Endometrial microvascular endothelial cells (primary cell): ENCODE data around the gene PALM. TPM values are rescaled to one million over a fixed set of nuclear protein-coding genes. Genes with fewer than 3 reads are reported as not detected.
"Not testable (repeated sequence)": the region's sequence is repeated elsewhere in the genome, so short reads cannot be mapped to it uniquely, and the experiment has no call there.

ENCODE experiments used
- in situ Hi-C: cut with HindIII; loops from 2 replicates; pipeline ENCODE4 v1.10.0; 2017; ENCODE audit warnings: low sequenced_read_pairs, low pct_unique_long_range_greater_than_20kb; ENCODE audit errors: inconsistent ontology term
- total RNA-seq: library from RNA; depleted of rRNA; stranded (reverse); fragments of >200 nt; gene quantifications from one replicate; pipeline ENCODE4 v1.2.3, GENCODE V29; 2015; ENCODE audit errors: inconsistent ontology term

Gene PALM
- total RNA-seq, 1 donor from 2014 or later, result not detected

DNA sequence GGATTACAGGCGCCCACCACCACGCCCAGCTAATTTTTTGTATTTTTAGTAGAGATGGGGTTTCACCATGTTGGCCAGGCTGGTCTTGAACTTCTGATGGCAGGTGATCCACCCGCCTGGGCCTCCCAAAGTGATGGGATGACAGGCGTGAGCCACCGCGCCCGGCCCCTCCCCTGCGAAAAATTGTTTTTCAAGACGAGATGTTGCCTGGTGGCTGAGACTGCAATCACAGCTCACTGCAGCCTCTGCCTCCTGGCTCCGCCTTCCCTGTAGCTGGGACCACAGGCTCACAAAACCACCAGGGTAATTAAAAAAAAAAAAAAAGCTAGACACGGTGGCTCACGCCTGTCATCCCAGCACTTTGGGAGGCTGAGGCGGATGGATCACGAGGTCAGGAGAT is 8.8 kb upstream of the PALM start:
- in situ Hi-C loops, result not testable (repeated sequence)

- in situ Hi-C loops, result not testable (repeated sequence)
Measured at GRCh38 chr19:702847-703246, 5.9 kb upstream of the PALM start.

DNA sequence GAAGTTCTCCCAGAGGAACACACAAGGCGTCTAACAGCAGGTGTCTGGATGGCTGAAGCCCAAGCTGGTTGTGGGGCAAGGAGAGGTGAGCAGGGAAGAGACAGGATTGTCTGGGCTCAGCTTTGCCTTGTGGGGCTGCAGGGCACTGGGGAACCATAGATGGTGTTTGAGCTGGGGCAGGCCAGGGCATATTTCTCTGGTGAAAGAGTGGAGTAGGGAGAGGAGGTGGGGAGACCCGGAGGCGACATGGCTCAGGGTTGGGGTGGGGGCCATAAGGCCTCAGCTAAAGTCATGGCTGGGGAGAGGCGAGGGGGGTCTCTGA is 5.4 kb upstream of the PALM start:
- in situ Hi-C loops, result no loop called here

GRCh38 chr19:703651-704446 is 4.9 kb upstream of the PALM start:
- in situ Hi-C loops, result no loop called here

GRCh38 chr19:704447-704741 is 4.3 kb upstream of the PALM start:
- in situ Hi-C loops, result no loop called here

- in situ Hi-C loops, result no loop called here
Measured at GRCh38 chr19:709196-709964, 645 bp downstream of the PALM start.

DNA sequence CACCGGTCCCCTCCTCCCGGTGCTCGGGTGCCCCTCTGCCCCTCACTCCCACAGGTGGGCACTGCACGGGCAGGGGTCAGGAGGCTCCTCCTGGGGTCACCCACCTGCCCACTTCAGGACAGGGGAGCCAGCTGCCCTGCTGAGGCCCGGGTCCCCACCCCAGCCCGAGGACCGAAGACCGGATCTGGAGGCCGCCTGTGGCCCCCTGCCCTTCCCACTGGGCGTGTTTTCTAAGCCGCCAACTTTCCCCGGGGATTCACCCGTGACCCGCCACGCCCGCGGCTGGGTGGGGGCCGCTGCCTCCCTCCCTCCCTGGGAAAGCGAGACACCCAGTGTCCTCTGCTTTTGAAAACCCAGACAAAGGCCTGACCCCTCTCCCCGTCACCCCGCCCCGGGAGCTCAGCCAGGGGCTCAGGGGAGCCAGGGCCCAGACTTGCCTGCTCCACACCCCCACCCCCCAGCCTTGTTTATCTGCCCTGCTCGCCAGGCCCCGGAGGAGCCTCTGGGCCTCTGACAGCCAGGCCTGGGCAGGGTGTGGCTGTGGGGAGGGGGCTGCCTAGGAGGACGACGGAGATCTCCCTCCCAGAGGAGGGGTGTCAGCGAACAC is 1.3 kb downstream of the PALM start:
- in situ Hi-C loops, result no loop called here

DNA sequence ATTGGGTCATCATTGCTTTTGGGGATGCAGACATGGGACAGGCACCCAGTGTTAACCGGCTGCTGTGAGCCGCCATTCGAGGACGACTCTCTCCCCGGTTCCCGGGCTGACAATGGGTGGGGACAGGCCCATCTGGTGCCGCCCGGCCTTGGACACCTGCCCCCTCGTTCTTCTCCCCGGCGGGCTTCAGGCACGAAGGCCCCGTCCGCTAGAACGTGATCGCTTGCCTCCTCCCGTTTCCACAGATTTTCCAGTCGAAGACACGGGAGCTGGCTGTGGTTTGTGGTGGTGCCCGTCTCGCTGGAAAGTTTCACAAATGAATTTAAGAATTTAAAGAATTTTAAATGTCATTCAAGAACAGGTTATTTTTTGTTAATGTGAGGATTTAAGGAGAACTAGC is 2.0 kb downstream of the PALM start:
- in situ Hi-C loops, result no loop called here

GRCh38 chr19:711254-711653 is 2.5 kb downstream of the PALM start:
- in situ Hi-C loops, result no loop called here

DNA sequence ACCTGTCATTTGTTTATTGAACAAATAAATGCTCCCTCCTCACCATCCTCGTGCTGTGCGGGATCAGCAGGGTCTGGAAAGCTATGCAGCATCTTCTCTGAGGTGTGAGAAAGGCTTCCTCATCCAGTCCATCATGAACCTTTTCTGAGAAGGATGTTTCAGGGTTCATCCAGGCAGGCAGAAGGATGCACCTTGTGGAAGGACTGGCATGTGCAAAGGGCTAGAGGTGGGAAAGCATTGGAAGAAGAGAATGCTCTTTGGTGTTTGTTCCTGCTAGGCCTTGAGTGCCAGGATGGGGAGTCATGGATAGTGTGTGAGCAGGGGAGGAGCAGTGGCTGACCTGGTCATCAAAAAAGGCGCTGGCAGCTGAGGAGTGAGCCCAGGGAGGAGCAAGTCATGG is 6.6 kb downstream of the PALM start:
- in situ Hi-C loops, result no loop called here

DNA sequence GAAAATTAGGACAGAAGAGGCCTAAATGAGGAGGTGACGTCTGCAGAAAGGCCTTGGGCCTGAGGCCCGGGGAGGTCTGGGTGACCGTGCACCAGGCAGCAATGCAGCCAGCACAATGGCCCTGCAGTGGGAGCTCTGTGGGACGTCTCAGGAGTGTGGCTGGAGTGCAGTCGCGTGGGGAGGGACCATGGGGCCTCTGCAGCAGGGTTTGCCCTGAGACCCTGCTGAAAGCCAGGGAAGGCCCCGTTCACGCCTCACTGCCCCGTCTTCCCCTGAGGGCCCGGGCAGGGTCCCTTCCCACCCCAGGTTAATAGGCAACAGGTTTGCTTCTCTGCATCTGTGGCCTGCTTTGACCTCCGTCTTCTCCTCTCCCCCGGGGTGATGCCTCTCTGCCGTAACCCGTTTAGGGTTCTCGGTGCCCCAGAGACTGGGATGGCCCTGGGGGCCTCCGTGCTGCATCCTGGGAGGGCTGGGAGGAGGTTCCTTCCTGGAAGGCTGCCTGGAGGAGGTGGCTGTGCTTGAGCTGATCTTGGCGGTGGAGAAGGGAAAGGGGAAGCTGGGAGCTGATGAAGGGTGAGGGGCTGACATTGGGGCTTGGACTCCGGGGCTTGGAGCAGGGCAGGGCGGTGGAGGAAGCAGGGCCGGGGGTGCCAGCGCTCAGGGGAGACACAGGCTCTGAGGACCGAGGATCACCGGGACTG is 9.7 kb downstream of the PALM start:
- in situ Hi-C loops, result no loop called here

GRCh38 chr19:718991-719512 is 10.3 kb downstream of the PALM start:
- in situ Hi-C loops, result no loop called here

DNA sequence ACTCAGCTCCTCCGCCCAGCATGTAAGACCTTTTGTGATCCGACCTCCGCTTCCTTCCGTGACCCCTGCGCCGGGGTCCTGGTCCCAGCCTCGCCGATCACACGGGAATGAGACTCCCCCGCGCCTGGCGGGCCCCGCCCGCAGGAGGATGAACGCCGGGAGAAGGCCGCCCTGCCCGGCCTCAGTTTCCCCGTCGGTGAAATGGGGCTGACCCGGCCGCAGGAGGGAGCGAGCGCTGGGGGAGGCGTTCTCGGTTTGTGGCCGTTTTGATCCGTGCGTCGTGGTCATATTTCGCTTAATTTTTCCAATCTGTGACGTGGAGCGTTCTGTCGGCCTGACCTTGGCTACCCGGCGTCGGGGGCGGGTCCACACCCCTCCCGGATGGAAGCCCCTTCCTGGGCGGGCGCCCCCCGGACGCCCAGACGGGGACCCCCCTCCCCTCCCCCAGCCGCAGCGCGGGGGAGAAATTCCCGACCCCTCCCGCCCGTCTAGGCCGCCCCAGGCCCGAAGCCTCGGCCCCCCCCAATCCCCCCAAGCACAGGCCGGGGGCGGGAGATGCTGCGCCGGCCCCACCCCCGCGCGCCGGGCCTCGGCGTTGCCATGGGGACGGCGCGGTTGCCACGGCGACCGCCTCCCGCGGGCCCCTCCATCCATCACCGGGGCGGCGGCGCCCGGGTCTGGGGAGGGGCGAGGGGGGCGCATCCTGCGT is 11.1 kb downstream of the PALM start:
- in situ Hi-C loops, result no loop called here

GRCh38 chr19:720345-721160 is 11.8 kb downstream of the PALM start:
- in situ Hi-C loops, result no loop called here

DNA sequence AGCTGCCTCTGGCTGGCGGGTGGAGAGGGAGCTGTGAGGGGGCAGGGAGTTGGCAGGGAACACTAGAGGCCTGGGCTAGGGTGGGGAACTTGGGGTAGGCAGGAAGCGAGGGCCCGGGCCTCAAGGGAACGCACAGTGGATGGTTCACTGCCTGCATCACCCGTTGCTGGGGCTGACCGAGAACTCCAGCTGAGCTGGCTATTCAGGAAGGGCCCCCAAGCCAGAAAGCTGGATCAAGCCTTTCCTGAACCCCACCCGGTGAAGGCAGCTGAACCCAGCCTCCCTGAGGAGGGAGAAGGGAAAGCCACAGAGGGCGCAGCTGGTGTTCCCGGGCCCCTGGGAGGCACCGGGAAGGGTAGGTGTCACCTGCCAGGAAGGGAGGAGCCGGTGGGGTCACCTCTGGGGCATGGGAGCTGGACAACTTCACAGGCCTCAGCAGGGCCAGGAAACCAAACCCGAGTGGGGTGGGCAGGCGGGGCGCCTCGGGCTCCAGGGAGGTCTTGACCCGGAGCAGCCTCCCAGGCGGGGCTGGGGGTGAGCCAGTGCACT is 13.9 kb downstream of the PALM start:
- in situ Hi-C loops, result no loop called here

DNA sequence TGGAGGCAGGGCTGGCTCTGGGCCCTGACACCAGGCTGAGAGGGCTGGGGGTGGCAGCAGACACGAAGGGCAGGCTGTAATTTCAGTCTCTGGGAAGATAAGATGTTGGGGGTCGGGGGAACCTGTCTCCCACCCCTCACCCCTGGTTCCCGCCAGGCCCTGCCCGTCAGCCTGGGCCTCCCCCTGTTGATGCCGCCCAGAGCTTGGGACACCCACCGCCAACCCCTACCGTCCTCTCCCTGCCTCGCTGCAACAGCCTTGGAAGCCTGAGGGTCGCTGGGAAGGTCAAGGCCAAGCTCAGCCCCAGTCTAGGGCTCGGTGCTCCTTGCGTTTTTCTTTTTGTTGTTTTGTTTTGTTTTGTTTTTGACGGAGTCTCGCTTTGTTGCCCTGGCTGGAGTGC is 14.5 kb downstream of the PALM start:
- in situ Hi-C loops, result no loop called here

GRCh38 chr19:723714-724113 is 15.0 kb downstream of the PALM start:
- in situ Hi-C loops, result no loop called here
